Keratinocyte (primary cell): ENCODE data around the gene COL9A3. TPM values are rescaled to one million over a fixed set of nuclear protein-coding genes. Genes with fewer than 3 reads are reported as not detected.
A peak's percentile ranks its signal among the peaks of the same experiment; 100 is the strongest.

Experiments used
- DNase-seq: peaks from one replicate; pipeline ENCODE4 v3.0.0-alpha.2; 2011; ENCODE audit warnings: low read depth, missing footprints, low spot score
- FAIRE-seq: peaks from 2 replicates; lab custom pipeline; 2011; peaks lifted over from hg19 to GRCh38; lab: Jason Lieb, UNC
- H2AFZ ChIP-seq: 2 replicates; pipeline ENCODE4 v1.6.0; 2012; ENCODE audit warnings: low read length, control low read depth, inconsistent platforms; ENCODE audit not compliant: control insufficient read depth
- H3K27ac ChIP-seq: 2 replicates; pipeline ENCODE4 v1.5.1; 2011; ENCODE audit warnings: low read length; ENCODE audit not compliant: control insufficient read depth, insufficient read depth
- H3K27me3 ChIP-seq: 3 replicates; pipeline ENCODE4 v1.6.0; 2011; ENCODE audit warnings: low read length; ENCODE audit not compliant: control insufficient read depth, insufficient read depth; ENCODE audit errors: extremely low read depth
- H3K36me3 ChIP-seq, 2 experiments: 2 replicates in 1 of 2; 3 replicates in 1 of 2; pipeline ENCODE4 v1.5.1; 2011; ENCODE audit warnings: low read length in 2 of 2, mild to moderate bottlenecking in 1 of 2; ENCODE audit not compliant: control insufficient read depth in 2 of 2, insufficient read depth in 2 of 2; ENCODE audit errors: extremely low read depth in 1 of 2
- H3K4me1 ChIP-seq: 3 replicates; pipeline ENCODE4 v1.5.1; 2011; ENCODE audit warnings: low read length; ENCODE audit not compliant: control insufficient read depth, insufficient read depth; ENCODE audit errors: extremely low read depth
- H3K4me2 ChIP-seq: 3 replicates; pipeline ENCODE4 v1.6.0; 2011; ENCODE audit warnings: low read depth, low read length; ENCODE audit not compliant: control insufficient read depth, insufficient read depth; ENCODE audit errors: extremely low read depth
- H3K4me3 ChIP-seq, 3 experiments: fragments of 200-600 bp in 1 of 3; sonication (generic) in 1 of 3; 2 replicates in 2 of 3; 3 replicates in 1 of 3; pipeline ENCODE4 v1.5.1; 2011 to 2016; ENCODE audit warnings: low read length in 3 of 3, mild to moderate bottlenecking in 3 of 3, control low read depth in 2 of 3, inconsistent platforms in 1 of 3, low read depth in 1 of 3, mixed read lengths in 1 of 3, mixed run types in 1 of 3, moderate library complexity in 1 of 3; ENCODE audit not compliant: control insufficient read depth in 2 of 3, insufficient read depth in 2 of 3; ENCODE audit errors: extremely low read depth in 1 of 3
- H3K79me2 ChIP-seq: 2 replicates; pipeline ENCODE4 v1.6.0; 2012; ENCODE audit warnings: low read length; ENCODE audit not compliant: control insufficient read depth, insufficient read depth
- H3K9ac ChIP-seq: 3 replicates; pipeline ENCODE4 v1.6.0; 2011; ENCODE audit warnings: low read length; ENCODE audit not compliant: control insufficient read depth, insufficient read depth; ENCODE audit errors: extremely low read depth
- H3K9me1 ChIP-seq: 3 replicates; pipeline ENCODE4 v1.6.0; 2011; ENCODE audit warnings: low read length; ENCODE audit not compliant: control insufficient read depth, insufficient read depth; ENCODE audit errors: extremely low read depth
- H3K9me3 ChIP-seq: 2 replicates; pipeline ENCODE4 v1.5.1; 2012; ENCODE audit warnings: low read depth, low read length; ENCODE audit not compliant: control insufficient read depth
- H4K20me1 ChIP-seq: 3 replicates; pipeline ENCODE4 v1.6.0; 2011; ENCODE audit warnings: low read length; ENCODE audit not compliant: control insufficient read depth, insufficient read depth; ENCODE audit errors: extremely low read depth
- EZH2 ChIP-seq: IDR thresholded peaks from one replicate; pipeline ENCODE4 v1.6.1; 2012; ENCODE audit warnings: inconsistent platforms, mild to moderate bottlenecking, low read length, moderate library complexity
- dilution Hi-C: fragments of 300-500 bp; cut with MboI; formaldehyde crosslinking; loops from one replicate; pipeline ENCODE4 v1.7.0; 2020; ENCODE audit warnings: low sequenced_read_pairs; ENCODE audit not compliant: extremely low pct_ligation_motif_present
- polyA plus RNA-seq, 5 experiments: library from polyadenylated mRNA; depleted of rRNA in 3 of 5; stranded (reverse) in 3 of 5; stranded (forward) in 1 of 5; unstranded in 1 of 5; fragments of >200 nt; gene quantifications; 1 replicate in 1 of 5; 2 replicates in 3 of 5; 3 replicates in 1 of 5; pipeline versions ENCODE4 v1.2.1 to v1.2.3, GENCODE V29; 2011 to 2012; ENCODE audit warnings: missing spikeins in 2 of 5, low read depth in 1 of 5, low replicate concordance in 1 of 5
- TF ChIP-seq, protein P1 (sequence below), 3 experiments: IDR thresholded peaks in 1 of 3; conservative IDR thresholded peaks in 1 of 3; optimal IDR thresholded peaks in 1 of 3; 2 replicates in 2 of 3; 3 replicates in 1 of 3; pipeline versions ENCODE3 to v1.5.1; 2011; ENCODE audit warnings: low read length in 3 of 3, mild to moderate bottlenecking in 3 of 3, moderate library complexity in 2 of 3, control low read depth in 1 of 3, inconsistent platforms in 1 of 3; ENCODE audit not compliant: insufficient read depth in 2 of 3; ENCODE audit errors: extremely low read depth in 1 of 3

Gene COL9A3
- polyA plus RNA-seq, 1 donor (not counting 4 experiments of a cell fraction or from before 2014, with no cell fraction given) = 4.8 TPM

DNA sequence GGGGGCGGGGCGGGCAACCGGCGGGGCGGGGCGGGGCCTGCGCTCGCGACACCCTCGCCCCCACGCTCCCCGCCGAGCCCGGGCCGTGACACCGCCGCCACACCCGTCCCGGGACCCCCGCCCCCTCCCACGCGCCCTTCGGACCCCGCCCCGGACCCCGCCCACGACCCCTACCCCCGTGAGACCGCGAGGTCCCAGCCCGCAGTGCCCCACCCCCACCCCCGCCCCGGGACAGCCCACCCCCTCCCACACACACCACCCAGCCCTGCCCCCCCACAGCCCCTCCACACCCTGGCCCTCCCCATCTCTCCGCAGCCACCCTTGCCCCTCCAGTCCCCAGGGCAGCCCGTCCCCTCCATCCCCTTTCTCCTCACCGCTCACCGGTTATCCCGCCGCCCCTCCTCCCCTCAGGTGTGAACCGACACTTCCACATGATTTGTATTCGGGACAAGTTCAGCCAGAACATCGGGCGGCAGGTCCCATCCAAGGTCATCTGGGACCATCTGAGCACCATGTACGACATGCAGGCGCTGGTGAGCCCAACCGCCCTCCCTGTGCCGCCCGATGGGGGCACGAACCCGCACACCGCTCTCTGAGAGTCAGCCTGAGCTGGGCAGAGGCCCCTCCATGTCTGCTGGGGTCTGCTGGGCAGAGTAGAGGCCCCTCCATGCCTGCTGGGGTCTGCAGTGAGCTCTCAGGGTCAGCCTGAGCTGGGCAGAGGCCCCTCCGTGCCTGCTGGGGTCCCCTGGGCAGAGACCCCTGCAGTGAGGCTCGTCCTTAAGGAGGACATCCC lies 20.0 kb upstream of the COL9A3 start:
- H3K4me3 ChIP-seq = peak overlapping the region; percentile 51 to 68 (median 51)
- peaks cover 3% of the 10 kb centered on the region for H3K9me1 ChIP-seq
- peaks cover 13% of the 10 kb centered on the region for H3K79me2 ChIP-seq
- no peaks in the 10 kb centered on the region for H3K9me3 ChIP-seq
- no peaks in the 10 kb centered on the region for H3K27me3 ChIP-seq
- H3K4me2 ChIP-seq = peak overlapping the region; percentile 71
- peaks cover 27% of the 10 kb centered on the region in 2 experiments for H3K36me3 ChIP-seq
- peak overlapping the region; percentile 62 for H3K27ac ChIP-seq
- no peak for FAIRE-seq
- dilution Hi-C loops = no loop called here
- peak overlapping the region; percentile 73 for H3K9ac ChIP-seq
- no peak for DNase-seq
- no peaks in the 10 kb centered on the region for H4K20me1 ChIP-seq
- no peak for TF ChIP-seq EZH2
- TF ChIP-seq, protein P1, sequence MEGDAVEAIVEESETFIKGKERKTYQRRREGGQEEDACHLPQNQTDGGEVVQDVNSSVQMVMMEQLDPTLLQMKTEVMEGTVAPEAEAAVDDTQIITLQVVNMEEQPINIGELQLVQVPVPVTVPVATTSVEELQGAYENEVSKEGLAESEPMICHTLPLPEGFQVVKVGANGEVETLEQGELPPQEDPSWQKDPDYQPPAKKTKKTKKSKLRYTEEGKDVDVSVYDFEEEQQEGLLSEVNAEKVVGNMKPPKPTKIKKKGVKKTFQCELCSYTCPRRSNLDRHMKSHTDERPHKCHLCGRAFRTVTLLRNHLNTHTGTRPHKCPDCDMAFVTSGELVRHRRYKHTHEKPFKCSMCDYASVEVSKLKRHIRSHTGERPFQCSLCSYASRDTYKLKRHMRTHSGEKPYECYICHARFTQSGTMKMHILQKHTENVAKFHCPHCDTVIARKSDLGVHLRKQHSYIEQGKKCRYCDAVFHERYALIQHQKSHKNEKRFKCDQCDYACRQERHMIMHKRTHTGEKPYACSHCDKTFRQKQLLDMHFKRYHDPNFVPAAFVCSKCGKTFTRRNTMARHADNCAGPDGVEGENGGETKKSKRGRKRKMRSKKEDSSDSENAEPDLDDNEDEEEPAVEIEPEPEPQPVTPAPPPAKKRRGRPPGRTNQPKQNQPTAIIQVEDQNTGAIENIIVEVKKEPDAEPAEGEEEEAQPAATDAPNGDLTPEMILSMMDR (optimal IDR thresholded peaks at IDR 0.05 in 1 of 3, IDR thresholded peaks at IDR 0.05 in 1 of 3, conservative IDR thresholded peaks at IDR 0.05 in 1 of 3; ENCODE audit: extremely low read depth in 1 of 3, insufficient read depth in 2 of 3, low read length in 3 of 3) = no peak
- H2AFZ ChIP-seq = no peak overlapping the region
- peaks cover 26% of the 10 kb centered on the region for H3K4me1 ChIP-seq

- peaks cover 27% of the 10 kb centered on the region in 2 experiments for H3K36me3 ChIP-seq
- H3K27me3 ChIP-seq = no peaks in the 10 kb centered on the region
- peaks cover 13% of the 10 kb centered on the region for H3K79me2 ChIP-seq
- dilution Hi-C loops = no loop called here
- TF ChIP-seq, protein P1 (optimal IDR thresholded peaks at IDR 0.05 in 1 of 3, IDR thresholded peaks at IDR 0.05 in 1 of 3, conservative IDR thresholded peaks at IDR 0.05 in 1 of 3; ENCODE audit: extremely low read depth in 1 of 3, insufficient read depth in 2 of 3, low read length in 3 of 3) = no peak
- TF ChIP-seq EZH2 = no peak
- no peaks in the 10 kb centered on the region for H4K20me1 ChIP-seq
- peaks cover 16% of the 10 kb centered on the region for H3K4me1 ChIP-seq
- peak overlapping the region in 1 of 3 experiments; percentile 51 for H3K4me3 ChIP-seq
- no peak overlapping the region for H3K9ac ChIP-seq
- no peak for DNase-seq
- FAIRE-seq = no peak
- peaks cover 3% of the 10 kb centered on the region for H3K9me1 ChIP-seq
- H3K4me2 ChIP-seq = peak overlapping the region; percentile 71
- H3K9me3 ChIP-seq = no peaks in the 10 kb centered on the region
- no peak overlapping the region for H2AFZ ChIP-seq
- H3K27ac ChIP-seq = no peak overlapping the region
Observed at GRCh38 chr20:62797671-62798532, 18.9 kb upstream of the COL9A3 start.
